Measurements from ENCODE around the gene SORCS2.
"Not testable (repeated sequence)": the region's sequence is repeated elsewhere in the genome, so short reads cannot be mapped to it uniquely, and the experiment has no call there.

SORCS2 gene

GRCh38 chr4:7209699-7210098 is 17.4 kb downstream of the SORCS2 start:
- DNase-seq (ENCODE audit: low read depth), result no peak
- H3K4me3 ChIP-seq (ENCODE audit: control insufficient read depth, low read depth, low read length), result no peak overlapping the region
- no peak for TF ChIP-seq CTCF (IDR thresholded peaks at IDR 0.05; ENCODE audit: control insufficient read depth, insufficient read depth, low read depth, low read length, missing control alignments)

DNA sequence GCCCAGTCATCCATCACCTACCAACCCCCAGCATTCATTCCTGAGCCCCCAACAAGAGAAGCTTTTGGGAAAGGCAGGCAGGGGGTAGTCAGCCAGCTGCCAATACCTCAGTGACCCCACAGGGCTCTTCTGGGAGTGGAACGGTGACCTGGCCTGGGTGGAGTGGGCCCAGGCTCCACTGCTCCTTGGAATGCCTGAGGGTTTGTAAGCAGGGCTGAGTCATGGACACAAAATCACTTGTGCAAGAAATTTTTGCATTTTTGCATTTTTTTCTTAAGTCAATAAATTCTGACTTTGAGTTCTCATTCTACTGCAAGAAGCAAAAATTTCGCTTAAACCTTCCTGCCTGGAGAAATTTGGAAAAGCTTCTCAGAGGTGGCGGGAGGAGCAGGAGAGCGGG is 18.5 kb downstream of the SORCS2 start:
- no peak for TF ChIP-seq CTCF (IDR thresholded peaks at IDR 0.05; ENCODE audit: control insufficient read depth, insufficient read depth, low read depth, low read length, missing control alignments)
- peak; percentile 74 for DNase-seq (ENCODE audit: low read depth)
- H3K4me3 ChIP-seq (ENCODE audit: control insufficient read depth, low read depth, low read length), result no peak overlapping the region

- H3K4me3 ChIP-seq (ENCODE audit: control insufficient read depth, low read depth, low read length), result no peak overlapping the region
- TF ChIP-seq CTCF (IDR thresholded peaks at IDR 0.05; ENCODE audit: control insufficient read depth, insufficient read depth, low read depth, low read length, missing control alignments), result no peak
- DNase-seq (ENCODE audit: low read depth), result no peak
These were observed 19.9 kb downstream of the SORCS2 start for GRCh38 chr4:7212101-7212674.

GRCh38 chr4:7212921-7213320 is 20.6 kb downstream of the SORCS2 start:
- H3K4me3 ChIP-seq (ENCODE audit: control insufficient read depth, low read depth, low read length), result no peak overlapping the region
- no peak for TF ChIP-seq CTCF (IDR thresholded peaks at IDR 0.05; ENCODE audit: control insufficient read depth, insufficient read depth, low read depth, low read length, missing control alignments)
- DNase-seq (ENCODE audit: low read depth), result no peak

DNA sequence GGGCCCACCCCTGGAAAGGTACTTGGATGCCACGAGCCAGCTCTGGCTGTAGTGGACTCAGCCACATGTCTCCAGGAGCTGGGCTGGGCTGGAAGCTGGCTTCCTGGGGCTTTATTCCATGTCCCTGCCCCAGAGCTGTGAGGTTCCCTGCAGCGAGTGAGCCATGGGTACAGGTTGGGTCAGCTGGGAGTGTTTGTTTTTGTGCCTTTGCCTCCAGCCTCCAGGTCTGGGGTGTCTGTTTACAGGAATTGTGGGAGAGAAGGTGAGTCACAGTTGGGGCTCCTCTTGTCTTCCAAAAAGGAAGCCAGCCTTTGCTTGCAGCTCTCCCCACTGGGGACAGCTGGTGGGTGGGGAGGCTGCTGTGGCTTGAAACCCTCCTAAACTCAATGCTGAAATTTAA is 21.5 kb downstream of the SORCS2 start:
- no peak overlapping the region for H3K4me3 ChIP-seq (ENCODE audit: control insufficient read depth, low read depth, low read length)
- TF ChIP-seq CTCF (IDR thresholded peaks at IDR 0.05; ENCODE audit: control insufficient read depth, insufficient read depth, low read depth, low read length, missing control alignments), result no peak
- DNase-seq (ENCODE audit: low read depth), result no peak

- DNase-seq (ENCODE audit: low read depth), result no peak
- H3K4me3 ChIP-seq (ENCODE audit: control insufficient read depth, low read depth, low read length), result no peak overlapping the region
- TF ChIP-seq CTCF (IDR thresholded peaks at IDR 0.05; ENCODE audit: control insufficient read depth, insufficient read depth, low read depth, low read length, missing control alignments), result no peak
These were observed 22.0 kb downstream of the SORCS2 start for GRCh38 chr4:7214359-7214758.

GRCh38 chr4:7215187-7215586 is 22.8 kb downstream of the SORCS2 start:
- H3K4me3 ChIP-seq (ENCODE audit: control insufficient read depth, low read depth, low read length); DNase-seq (ENCODE audit: low read depth): not testable (repeated sequence)
